GM12864 (cell line): ENCODE results near the gene TBC1D24.

ENCODE experiments used
- DNase-seq: peaks from one replicate; pipeline ENCODE4 v3.0.0-alpha.2; 2011; ENCODE audit warnings: low read depth
- H3K4me3 ChIP-seq: 2 replicates; pipeline ENCODE4 v1.5.1; 2011; ENCODE audit warnings: mild to moderate bottlenecking, low read depth, low read length, control low read depth
- CTCF ChIP-seq: IDR thresholded peaks from 2 replicates; pipeline ENCODE4 v1.5.1; 2011; ENCODE audit warnings: low read depth, mild to moderate bottlenecking, moderate library complexity, low read length, control low read depth, inconsistent platforms; ENCODE audit errors: missing control alignments

The TBC1D24 gene

GRCh38 chr16:2450535-2450934, 24.4 kb upstream of the TBC1D24 start:
- TF ChIP-seq CTCF, result no peak
- DNase-seq, result no peak
- H3K4me3 ChIP-seq, result no peak overlapping the region

GRCh38 chr16:2450975-2451381, 23.9 kb upstream of the TBC1D24 start:
- no peak for DNase-seq
- H3K4me3 ChIP-seq, result no peak overlapping the region
- no peak for TF ChIP-seq CTCF

- no peak for DNase-seq
- no peak overlapping the region for H3K4me3 ChIP-seq
- TF ChIP-seq CTCF, result no peak
These were observed 23.0 kb upstream of the TBC1D24 start for GRCh38 chr16:2451851-2452320.

- DNase-seq, result no peak
- TF ChIP-seq CTCF, result no peak
- no peak overlapping the region for H3K4me3 ChIP-seq
These were observed 22.3 kb upstream of the TBC1D24 start for GRCh38 chr16:2452650-2453049.

GRCh38 chr16:2455081-2455845, 19.7 kb upstream of the TBC1D24 start:
- TF ChIP-seq CTCF, result no peak

GRCh38 chr16:2456551-2457153, 18.3 kb upstream of the TBC1D24 start:
- H3K4me3 ChIP-seq, result no peak overlapping the region
- no peak for TF ChIP-seq CTCF
- DNase-seq, result no peak

More at GRCh38 chr16:2455081-2455845, 19.7 kb upstream of the TBC1D24 start:
- no peak for DNase-seq
- H3K4me3 ChIP-seq, result no peak overlapping the region
